Stimulated activated naive CD4-positive, alpha-beta T cell (primary cell): ENCODE measurements around the gene TTLL11.

ENCODE experiments used
- DNase-seq, 6 experiments: peaks; one replicate each; lab custom pipeline; 2025; lab: John Stamatoyannopoulos, UW

Gene TTLL11

DNA sequence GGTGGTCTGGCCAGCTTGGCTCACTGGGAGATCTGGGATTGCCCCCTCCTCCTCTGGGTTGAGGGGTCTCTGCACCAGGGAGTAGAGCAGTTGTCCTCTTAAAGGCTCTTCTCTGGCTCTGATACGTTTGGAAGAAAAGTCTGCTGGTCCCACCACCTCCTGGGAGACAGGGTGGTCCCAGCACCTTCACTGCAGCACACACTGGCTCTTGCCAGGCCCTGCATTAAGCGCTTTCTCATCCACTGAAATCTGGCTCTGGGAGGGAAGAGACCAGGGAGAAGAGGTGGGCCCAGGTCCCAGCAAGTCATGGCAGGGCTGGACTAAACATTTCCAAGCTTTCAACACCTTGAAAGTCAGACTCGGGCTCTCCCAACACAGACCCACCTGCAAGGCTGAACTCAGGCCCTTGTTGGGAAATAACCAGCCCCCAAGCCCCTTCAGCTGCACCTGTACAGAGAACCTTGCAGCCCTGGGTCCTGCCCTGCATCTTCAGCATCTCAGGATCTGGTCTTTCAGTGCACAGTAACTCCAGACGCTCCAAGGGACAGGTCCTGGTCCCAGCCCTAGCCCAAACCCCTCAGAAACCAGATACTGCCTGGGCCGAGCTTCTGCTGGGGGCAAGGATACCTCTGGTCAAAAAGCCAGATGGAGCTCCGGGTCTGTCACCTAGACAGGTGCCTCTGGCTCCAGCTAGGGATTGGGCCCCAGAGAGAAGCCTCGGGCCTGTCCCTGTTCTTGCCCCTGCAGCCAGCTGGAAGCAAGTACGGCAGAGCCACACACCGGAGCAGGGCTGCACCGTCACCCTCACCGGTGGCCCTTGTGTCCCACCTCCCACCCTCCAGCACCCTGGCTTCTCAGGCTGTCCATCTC, 307.2 kb downstream of the TTLL11 start:
- no peak for DNase-seq

DNA sequence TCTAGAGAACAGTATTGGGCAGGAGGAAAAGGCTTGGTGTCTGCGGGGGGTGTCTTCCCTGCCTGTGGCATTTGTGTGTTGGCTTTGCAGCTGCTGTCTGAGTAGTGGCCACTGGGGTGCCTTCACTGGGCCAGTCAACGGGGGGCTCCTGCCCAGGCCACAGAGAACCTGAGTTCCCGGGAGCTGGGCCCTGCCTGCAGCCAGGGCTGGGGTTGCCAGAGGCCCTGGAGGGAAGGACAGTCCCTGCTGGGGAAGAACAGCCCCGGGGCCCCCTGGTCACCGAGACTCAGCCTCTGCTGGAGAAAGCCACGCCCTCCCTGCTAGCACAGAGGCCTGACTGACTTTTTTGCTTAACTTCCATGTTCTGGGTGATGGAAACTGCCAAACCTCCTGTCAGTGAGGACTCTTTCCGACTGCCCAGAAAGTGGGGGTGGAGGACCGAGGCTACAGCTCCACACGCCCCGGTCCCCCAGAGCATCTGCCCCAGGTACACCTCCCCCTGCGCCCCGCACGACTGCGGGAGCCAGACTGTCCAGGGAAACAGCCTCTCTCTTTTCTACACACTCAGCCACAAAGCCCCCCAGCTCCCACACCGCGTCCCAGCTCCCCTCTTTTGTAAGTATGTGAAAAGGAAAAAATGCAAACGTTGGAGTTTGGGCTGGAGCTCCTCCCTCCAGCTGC, 308.2 kb downstream of the TTLL11 start:
- DNase-seq, result no peak

DNA sequence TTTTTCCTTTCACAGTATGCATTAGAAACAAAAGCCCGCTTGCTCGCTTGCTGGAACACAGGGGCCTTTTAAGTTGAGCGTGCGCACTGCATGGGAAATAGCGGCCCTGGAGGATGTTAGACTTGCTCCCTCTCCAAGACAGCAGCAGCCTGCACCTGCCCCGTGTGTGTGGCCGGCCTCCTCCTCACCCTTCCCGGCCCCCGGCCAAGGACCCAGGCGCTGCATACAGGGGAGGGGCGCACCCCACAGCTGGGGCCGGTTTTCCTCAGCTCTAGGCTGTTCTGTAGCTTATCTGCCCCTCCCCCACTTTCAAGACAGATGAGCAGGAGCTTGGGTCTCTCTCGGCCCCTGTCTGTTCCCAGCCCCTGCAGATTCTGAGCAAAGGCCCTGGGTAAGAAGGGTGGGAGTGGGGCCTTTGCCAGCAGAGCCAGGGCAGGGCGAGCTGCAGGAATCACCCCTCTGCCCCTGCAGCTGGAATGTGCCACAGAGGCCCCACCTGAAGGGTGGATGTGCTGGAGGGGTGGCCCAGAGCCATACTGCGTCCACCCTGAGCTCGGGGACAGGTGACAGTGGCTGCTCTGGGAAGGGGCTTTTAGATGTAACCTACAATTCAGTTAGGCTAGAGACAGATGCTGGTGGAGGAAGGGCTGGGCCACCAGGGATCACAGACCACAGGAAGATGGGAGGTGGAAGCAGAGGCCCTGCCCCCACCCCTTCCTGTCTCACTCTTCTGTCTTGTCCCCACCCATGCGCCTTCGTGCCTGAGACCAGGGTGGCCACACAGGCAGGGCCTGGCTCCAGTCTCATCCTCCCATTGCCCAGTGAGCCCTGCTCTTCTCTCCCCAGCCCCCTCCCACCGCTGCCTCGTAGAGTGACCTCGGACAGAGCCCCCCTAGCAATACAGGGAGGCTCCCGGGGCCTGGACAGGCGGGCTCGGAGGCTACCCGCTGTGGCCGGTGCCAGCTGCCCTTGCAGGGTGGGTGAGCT, 309.3 kb downstream of the TTLL11 start:
- peak in 2 of 6 experiments; percentile 6 to 58 for DNase-seq

DNA sequence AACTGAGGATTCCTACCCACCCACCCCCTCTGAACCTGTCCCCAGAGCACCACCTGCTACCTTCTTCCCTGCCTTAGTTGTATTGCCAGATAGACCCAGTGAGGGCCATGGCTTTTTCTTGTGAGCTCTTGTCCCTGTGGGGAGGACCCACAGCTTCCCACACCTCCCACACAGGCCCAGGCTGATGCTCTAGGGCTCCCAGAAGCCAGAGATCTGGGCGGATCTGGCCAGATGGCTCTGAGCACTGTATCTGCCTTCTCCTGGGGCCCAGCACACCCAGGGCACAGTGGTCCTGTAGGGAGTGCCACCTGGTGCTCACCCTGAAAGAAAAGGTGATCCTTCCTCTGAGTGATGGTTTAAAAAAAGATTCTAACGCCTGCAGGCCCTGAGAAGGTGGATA, 310.0 kb downstream of the TTLL11 start:
- DNase-seq, result no peak

GRCh38 chr9:121782514-121783110, 310.5 kb downstream of the TTLL11 start:
- DNase-seq, result no peak

DNA sequence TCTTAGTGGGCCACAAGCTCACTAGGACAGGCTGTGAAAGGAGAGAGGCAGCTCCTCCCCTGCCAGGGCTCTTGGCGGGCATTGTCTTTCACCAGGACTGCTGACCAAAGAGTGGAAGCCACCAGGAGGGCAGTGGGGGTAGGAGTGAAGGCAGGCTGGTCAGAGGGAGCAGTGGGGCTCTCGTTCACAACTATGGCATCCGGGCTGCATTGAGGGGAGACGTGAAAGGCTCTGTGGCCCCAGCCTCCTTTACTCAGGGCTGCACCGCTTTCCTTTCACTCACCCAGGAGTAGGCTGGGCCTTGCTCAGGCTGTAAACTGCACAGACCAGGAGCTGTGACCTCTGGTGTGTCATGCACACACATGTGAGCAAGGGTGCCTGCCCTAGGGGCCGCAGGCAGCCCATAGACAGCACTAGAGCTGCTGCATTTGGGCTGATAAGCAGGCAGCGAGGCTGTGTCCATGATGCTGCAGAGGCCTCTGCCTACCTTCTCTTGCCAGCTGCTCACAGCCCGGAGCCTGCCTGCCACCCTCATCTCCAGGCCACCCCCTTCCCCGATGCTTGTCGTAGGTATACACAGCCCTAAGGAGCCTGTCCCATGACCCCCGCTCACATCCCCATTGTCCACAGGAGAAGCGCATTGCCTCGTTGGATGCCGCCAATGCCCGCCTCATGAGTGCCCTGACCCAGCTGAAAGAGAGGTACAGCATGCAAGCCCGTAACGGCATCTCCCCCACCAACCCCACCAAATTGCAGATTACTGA, 311.2 kb downstream of the TTLL11 start:
- no peak for DNase-seq

DNA sequence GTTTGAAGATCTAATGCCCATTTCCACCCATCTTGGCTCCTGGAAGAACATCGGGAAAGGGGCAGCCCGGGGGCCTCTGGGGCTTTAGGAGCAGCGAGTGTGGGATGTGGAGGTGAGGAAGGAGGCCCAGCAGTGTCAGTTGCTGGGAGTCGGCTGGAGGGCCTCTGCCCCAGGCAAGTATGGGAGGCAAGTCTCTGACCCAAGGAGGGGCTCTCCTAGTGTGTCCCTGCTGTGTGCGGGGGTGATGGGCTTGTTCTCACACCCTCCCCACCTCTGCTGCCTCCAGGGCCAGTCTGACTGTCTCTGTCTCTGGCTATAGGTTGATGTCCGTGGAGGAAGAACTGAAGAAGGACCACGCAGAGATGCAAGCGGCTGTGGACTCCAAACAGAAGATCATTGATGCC, 312.0 kb downstream of the TTLL11 start:
- DNase-seq, result no peak

GRCh38 chr9:121780177-121781040, 312.7 kb downstream of the TTLL11 start:
- DNase-seq, result no peak

GRCh38 chr9:121779381-121780117, 313.6 kb downstream of the TTLL11 start:
- no peak for DNase-seq

- DNase-seq, result no peak
These were observed 314.6 kb downstream of the TTLL11 start for GRCh38 chr9:121778252-121779225.

DNA sequence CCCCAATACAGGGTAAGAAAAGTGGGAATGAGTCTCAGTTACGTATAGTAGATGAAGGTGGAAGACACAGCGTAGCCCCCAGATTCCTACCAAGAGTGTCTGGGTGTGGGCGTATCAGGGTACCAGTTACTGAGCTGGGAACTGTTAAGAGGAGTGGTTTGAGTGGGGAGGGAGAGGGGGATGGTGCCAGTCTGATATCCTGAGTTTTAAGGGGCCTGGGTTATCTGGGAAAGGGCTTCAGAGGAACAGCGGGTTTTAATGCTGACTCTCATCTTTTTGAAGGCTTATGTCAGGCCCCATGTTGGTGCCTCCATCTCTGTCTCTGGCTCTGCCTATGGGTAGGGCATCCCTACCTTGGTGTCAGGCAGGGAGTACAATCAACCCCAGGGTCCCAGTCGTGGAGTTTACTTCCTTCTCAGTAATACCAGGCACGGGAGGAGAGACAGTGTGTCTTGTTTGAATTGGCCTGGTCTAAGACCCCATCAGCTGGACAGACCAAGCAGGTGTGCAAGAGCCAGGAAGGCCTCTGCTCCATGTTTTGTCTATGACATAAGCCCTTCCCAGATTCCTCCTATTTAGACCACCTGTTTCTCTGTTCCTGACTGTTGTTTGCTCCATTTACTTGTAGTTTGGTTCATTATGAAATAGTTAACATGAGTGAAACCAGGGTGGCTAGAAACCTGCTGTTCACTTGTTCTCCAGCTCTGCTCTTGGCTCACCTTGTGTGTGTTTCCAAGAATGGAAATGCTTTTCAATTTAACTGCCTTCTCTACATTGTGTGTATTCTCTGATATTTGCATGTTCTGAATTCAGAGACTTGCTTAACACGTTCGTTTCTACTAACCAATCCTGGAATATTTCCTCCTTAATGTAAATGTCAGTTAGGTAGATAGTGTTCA, 316.1 kb downstream of the TTLL11 start:
- DNase-seq, result no peak

DNA sequence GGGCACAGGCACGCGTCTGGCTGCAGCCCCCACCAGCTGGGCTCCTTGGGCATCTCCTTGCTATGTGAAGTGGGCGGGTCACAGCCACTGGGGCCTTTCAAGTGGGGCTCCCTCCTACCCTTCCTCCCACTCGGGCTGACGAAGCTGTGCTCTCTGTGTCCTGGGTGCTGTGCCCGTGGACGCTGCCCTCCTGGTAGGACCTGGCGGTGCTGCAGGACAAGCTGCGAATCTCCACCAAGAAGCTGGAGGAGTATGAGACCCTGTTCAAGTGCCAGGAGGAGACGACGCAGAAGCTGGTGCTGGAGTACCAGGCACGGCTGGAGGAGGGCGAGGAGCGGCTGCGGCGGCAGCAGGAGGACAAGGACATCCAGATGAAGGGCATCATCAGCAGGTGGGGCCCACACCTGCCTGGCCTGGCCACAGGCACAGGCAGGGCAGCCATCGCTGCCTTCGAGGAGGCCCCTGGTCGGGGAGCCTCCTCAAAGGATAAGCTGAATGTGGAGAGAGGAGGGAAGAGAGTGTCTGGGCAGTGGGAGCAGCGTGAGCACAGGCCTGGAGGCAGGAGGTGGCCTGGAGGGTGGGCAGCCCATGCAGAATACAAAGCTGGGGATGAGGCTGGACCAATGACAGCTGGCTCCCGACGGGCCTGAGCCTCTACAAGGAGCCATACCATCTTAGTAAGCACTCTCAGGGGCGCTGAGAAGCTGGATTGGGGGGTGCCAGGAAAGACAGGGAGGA, 316.9 kb downstream of the TTLL11 start:
- DNase-seq, result no peak

GRCh38 chr9:121774715-121775613, 318.1 kb downstream of the TTLL11 start:
- no peak for DNase-seq

- DNase-seq, result no peak
These were observed 319.0 kb downstream of the TTLL11 start for GRCh38 chr9:121773954-121774714.
